ENCODE measurements around the gene THAP2.

GRCh38 chr12:71721783-71722505, 57.8 kb downstream of the THAP2 start:
- TF ChIP-seq POLR2A (IDR thresholded peaks at IDR 0.05; ENCODE audit: low read depth): no peak
- no peak for TF ChIP-seq CTCF (IDR thresholded peaks at IDR 0.05)
